ENCODE results near the gene POT1. TPM values are rescaled to one million over a fixed set of nuclear protein-coding genes. Genes with fewer than 3 reads are reported as not detected.

POT1 gene
- total RNA-seq, 1 experiment from 2014 or later: 22.7 TPM

GRCh38 chr7:124912972-124913371, 16.7 kb downstream of the POT1 start:
- Histone ChIP-seq H3K9me3 (ENCODE audit: low read depth, low read length, poor library complexity, severe bottlenecking) (no peaks in the 10 kb centered on the region), H3K4me1 (ENCODE audit: insufficient read depth, low read length, poor library complexity, severe bottlenecking) (no peaks in the 10 kb centered on the region), H3K27ac (ENCODE audit: low read depth, low read length, poor library complexity, severe bottlenecking) (no peak overlapping the region), H3K4me3 (ENCODE audit: low read depth, low read length, poor library complexity, severe bottlenecking) (no peak overlapping the region), H3K36me3 (ENCODE audit: insufficient read depth, low read length, poor library complexity, severe bottlenecking) (no peaks in the 10 kb centered on the region), H3K27me3 (replicated peaks; ENCODE audit: insufficient read depth, low read depth, low read length, poor library complexity) (no peaks in the 10 kb centered on the region)
- ChIA-PET CTCF (no interaction called here), POLR2A (ENCODE audit: low non-redundant PET) (no interaction called here)
- no TSS peak for BruUV-seq (replicated peaks)
- no peak for TF ChIP-seq EZH2 (IDR thresholded peaks at IDR 0.05; ENCODE audit: borderline replicate concordance, low read depth, low read length, poor library complexity, severe bottlenecking)
- no peak for TF ChIP-seq CTCF (conservative IDR thresholded peaks at IDR 0.05; ENCODE audit: low read depth, low read length)
- DNase-seq (ENCODE audit: low spot score): no peak
- intact Hi-C loops (cut with micrococcal nuclease; ENCODE audit: unreplicated experiment): no loop called here

GRCh38 chr7:124909808-124910207, 19.8 kb downstream of the POT1 start:
- no TSS peak for BruUV-seq (replicated peaks)
- CTCF ChIA-PET: no interaction called here
- no peaks in the 10 kb centered on the region for H3K4me1 ChIP-seq (ENCODE audit: insufficient read depth, low read length, poor library complexity, severe bottlenecking)
- no peaks in the 10 kb centered on the region for H3K27me3 ChIP-seq (replicated peaks; ENCODE audit: insufficient read depth, low read depth, low read length, poor library complexity)
- H3K9me3 ChIP-seq (ENCODE audit: low read depth, low read length, poor library complexity, severe bottlenecking): no peaks in the 10 kb centered on the region
- no peaks in the 10 kb centered on the region for H3K36me3 ChIP-seq (ENCODE audit: insufficient read depth, low read length, poor library complexity, severe bottlenecking)
- DNase-seq (ENCODE audit: low spot score): no peak
- POLR2A ChIA-PET (ENCODE audit: low non-redundant PET): no interaction called here
- intact Hi-C loops (cut with micrococcal nuclease; ENCODE audit: unreplicated experiment): no loop called here
- no peak overlapping the region for H3K4me3 ChIP-seq (ENCODE audit: low read depth, low read length, poor library complexity, severe bottlenecking)
- TF ChIP-seq CTCF (conservative IDR thresholded peaks at IDR 0.05; ENCODE audit: low read depth, low read length): no peak
- no peak for TF ChIP-seq EZH2 (IDR thresholded peaks at IDR 0.05; ENCODE audit: borderline replicate concordance, low read depth, low read length, poor library complexity, severe bottlenecking)
- H3K27ac ChIP-seq (ENCODE audit: low read depth, low read length, poor library complexity, severe bottlenecking): no peak overlapping the region

DNA sequence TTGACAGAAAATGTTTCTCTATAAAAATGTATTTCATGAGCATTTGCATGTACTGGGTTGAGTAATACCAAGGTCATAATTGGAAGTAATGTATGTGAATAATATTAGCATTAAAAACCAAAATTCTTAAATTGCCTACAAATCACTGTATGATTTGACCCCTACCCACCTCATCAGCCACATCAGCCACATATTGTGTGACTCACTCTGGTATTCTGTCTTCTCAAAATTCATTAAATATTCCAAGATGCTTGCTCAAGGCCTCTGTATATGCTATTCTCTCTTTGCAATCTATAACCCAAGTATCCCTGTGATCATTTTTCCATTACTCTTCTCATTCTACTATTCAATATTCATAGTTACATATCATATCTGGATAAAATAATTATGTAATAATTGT, 21.4 kb downstream of the POT1 start:
- BruUV-seq (replicated peaks): no TSS peak
- H3K36me3 ChIP-seq (ENCODE audit: insufficient read depth, low read length, poor library complexity, severe bottlenecking): no peaks in the 10 kb centered on the region
- ChIA-PET CTCF (no interaction called here), POLR2A (ENCODE audit: low non-redundant PET) (no interaction called here)
- H3K4me3 ChIP-seq (ENCODE audit: low read depth, low read length, poor library complexity, severe bottlenecking): no peak overlapping the region
- no peaks in the 10 kb centered on the region for H3K27me3 ChIP-seq (replicated peaks; ENCODE audit: insufficient read depth, low read depth, low read length, poor library complexity)
- intact Hi-C loops (cut with micrococcal nuclease; ENCODE audit: unreplicated experiment): no loop called here
- TF ChIP-seq CTCF (conservative IDR thresholded peaks at IDR 0.05; ENCODE audit: low read depth, low read length): no peak
- TF ChIP-seq EZH2 (IDR thresholded peaks at IDR 0.05; ENCODE audit: borderline replicate concordance, low read depth, low read length, poor library complexity, severe bottlenecking): no peak
- H3K9me3 ChIP-seq (ENCODE audit: low read depth, low read length, poor library complexity, severe bottlenecking): no peaks in the 10 kb centered on the region
- no peaks in the 10 kb centered on the region for H3K4me1 ChIP-seq (ENCODE audit: insufficient read depth, low read length, poor library complexity, severe bottlenecking)
- H3K27ac ChIP-seq (ENCODE audit: low read depth, low read length, poor library complexity, severe bottlenecking): no peak overlapping the region
- DNase-seq (ENCODE audit: low spot score): no peak
